HepG2 (cell line): ENCODE data around the gene EIF4ENIF1. TPM values are rescaled to one million over a fixed set of nuclear protein-coding genes. Genes with fewer than 3 reads are reported as not detected.
"Not testable (repeated sequence)": the region's sequence is repeated elsewhere in the genome, so short reads cannot be mapped to it uniquely, and the experiment has no call there.

Source experiments
- ATAC-seq: fragments of 200-7000 bp; cut with Tn5 transposase; 3 replicates; pipeline ENCODE4 v1.9.1; 2020; ENCODE audit warnings: mild to moderate bottlenecking, moderate library complexity
- BruUV-seq: library from RNA; stranded (reverse); fragments of 400-500 nt; replicated peaks from 2 replicates; lab custom pipeline; 2021; lab: Mats Ljungman, UMichigan
- CTCF ChIA-PET: fragments of 300-600 bp; formaldehyde crosslinking; extraction: SDS; loops from one replicate; lab custom pipeline; 2021; ENCODE audit warnings: low total read pairs, inconsistent platforms, low intra/inter-chr PET ratio; lab: Yijun Ruan, JAX
- POLR2A ChIA-PET: fragments of 350-600 bp; sonication (Branson Sonifier 250); formaldehyde crosslinking; loops from one replicate; lab custom pipeline; 2020; ENCODE audit warnings: antibody characterized with exemption, inconsistent platforms; lab: Yijun Ruan, JAX
- DNase-seq: peaks from one replicate; pipeline ENCODE4 v3.0.0-alpha.2; 2015; ENCODE audit warnings: low spot score
- FAIRE-seq: peaks from 3 replicates; lab custom pipeline; 2011; peaks lifted over from hg19 to GRCh38; lab: Jason Lieb, UNC
- H2AFZ ChIP-seq: one replicate; pipeline ENCODE4 v1.6.1; 2011; ENCODE audit warnings: low read length, inconsistent platforms
- H3K27ac ChIP-seq: fragments of 300-600 bp; 3 replicates; pipeline ENCODE4 v1.8.0; 2011; ENCODE audit warnings: mixed run types, mild to moderate bottlenecking, mixed read lengths, low read length, inconsistent platforms; ENCODE audit not compliant: insufficient read depth; ENCODE audit errors: extremely low read length
- H3K27me3 ChIP-seq, 2 experiments: fragments of 200-600 bp in 1 of 2; 2 replicates in 1 of 2; 3 replicates in 1 of 2; pipeline versions ENCODE4 v1.6.0 to v1.8.0; 2011; ENCODE audit warnings: low read length in 2 of 2, mild to moderate bottlenecking in 2 of 2, moderate library complexity in 2 of 2, inconsistent platforms in 1 of 2; ENCODE audit not compliant: insufficient read depth in 2 of 2, control insufficient read depth in 1 of 2
- H3K36me3 ChIP-seq, 2 experiments: fragments of 200-600 bp in 1 of 2; replicated peaks in 1 of 2; 2 replicates in 1 of 2; 3 replicates in 1 of 2; pipeline versions ENCODE4 v1.5.1 to v1.8.0; 2011; ENCODE audit warnings: low read length in 2 of 2, inconsistent platforms in 1 of 2; ENCODE audit not compliant: insufficient read depth in 2 of 2, control insufficient read depth in 1 of 2
- H3K4me1 ChIP-seq: 2 replicates; pipeline ENCODE4 v1.5.1; 2012; ENCODE audit warnings: low read length, inconsistent platforms; ENCODE audit not compliant: insufficient read depth
- H3K4me2 ChIP-seq: 2 replicates; pipeline ENCODE4 v1.6.0; 2011; ENCODE audit warnings: low read depth, low read length, inconsistent platforms
- H3K4me3 ChIP-seq, 3 experiments: fragments of 200-600 bp in 1 of 3; sonication (generic), shearing (Covaris generic) in 1 of 3; replicated peaks in 1 of 3; 2 replicates each; pipeline ENCODE4 v1.5.1; 2011 to 2016; ENCODE audit warnings: low read length in 3 of 3, inconsistent platforms in 2 of 3, low read depth in 2 of 3, mild to moderate bottlenecking in 2 of 3, control low read depth in 1 of 3, mixed read lengths in 1 of 3; ENCODE audit not compliant: insufficient read depth in 1 of 3
- H3K79me2 ChIP-seq: one replicate; pipeline ENCODE4 v1.6.1; 2011; ENCODE audit warnings: low read length, inconsistent platforms; ENCODE audit not compliant: insufficient read depth
- H3K9ac ChIP-seq: 2 replicates; pipeline ENCODE4 v1.6.0; 2011; ENCODE audit warnings: mild to moderate bottlenecking, low read depth, low read length, inconsistent platforms; ENCODE audit not compliant: insufficient read depth
- H3K9me3 ChIP-seq: 2 replicates; pipeline ENCODE4 v1.5.1; 2012; ENCODE audit warnings: mild to moderate bottlenecking, low read length
- H4K20me1 ChIP-seq: 2 replicates; pipeline ENCODE4 v1.6.0; 2011; ENCODE audit warnings: inconsistent platforms, mild to moderate bottlenecking, low read length, moderate library complexity; ENCODE audit not compliant: insufficient read depth
- CBX5 ChIP-seq: sonication (generic); formaldehyde crosslinking; IDR thresholded peaks from 2 replicates; pipeline ENCODE4 v1.4.0; 2020; ENCODE audit warnings: missing genetic modification reagents, borderline replicate concordance
- ETS1 ChIP-seq: sonication (generic); formaldehyde crosslinking; IDR thresholded peaks from 2 replicates; pipeline ENCODE4 v1.4.0; 2020; ENCODE audit warnings: missing genetic modification reagents
- FOXM1 ChIP-seq: sonication (generic); formaldehyde crosslinking; IDR thresholded peaks from 2 replicates; pipeline ENCODE4 v1.5.0; 2020; ENCODE audit warnings: missing genetic modification reagents
- IKZF4 ChIP-seq: sonication (generic); formaldehyde crosslinking; IDR thresholded peaks from 2 replicates; pipeline ENCODE4 v1.5.1; 2020; ENCODE audit warnings: borderline replicate concordance, mild to moderate bottlenecking, low read depth, missing genetic modification reagents; ENCODE audit errors: not compliant biosample characterization
- SIN3A ChIP-seq: IDR thresholded peaks from 2 replicates; pipeline ENCODE4 v1.6.1; 2011; ENCODE audit warnings: low read depth, mild to moderate bottlenecking, control low read depth, low read length, borderline replicate concordance
- ZFY ChIP-seq: sonication (generic); formaldehyde crosslinking; IDR thresholded peaks from 2 replicates; pipeline ENCODE4 v1.4.0; 2020; ENCODE audit warnings: missing genetic modification reagents
- ZKSCAN1 ChIP-seq: fragments of 150-350 bp; IDR thresholded peaks from 2 replicates; pipeline ENCODE4 v1.6.1; 2014; ENCODE audit warnings: low read length
- ZKSCAN8 ChIP-seq: IDR thresholded peaks from 2 replicates; pipeline ENCODE4 v1.6.1; 2016; ENCODE audit warnings: borderline replicate concordance, missing genetic modification reagents, missing compliant biosample characterization
- ZNF780A ChIP-seq: sonication (generic); formaldehyde crosslinking; IDR thresholded peaks from 2 replicates; pipeline ENCODE4 v1.8.0; 2022; ENCODE audit warnings: mild to moderate bottlenecking, missing genetic modification reagents, moderate library complexity
- ZNF839 ChIP-seq: sonication (generic); formaldehyde crosslinking; IDR thresholded peaks from 2 replicates; pipeline ENCODE4 v1.4.0; 2020; ENCODE audit warnings: missing genetic modification reagents, mild to moderate bottlenecking, borderline replicate concordance
- WGBS: methylation state at CpG from one replicate; pipeline ENCODE4 v1.1.6; 2017; ENCODE audit warnings: low lambda C conversion rate; 5-methylcytosine and 5-hydroxymethylcytosine counted together
- in situ Hi-C: cut with HindIII; loops from 2 replicates; pipeline ENCODE4 v1.10.0; 2017; ENCODE audit warnings: low pct_unique_long_range_greater_than_20kb; ENCODE audit not compliant: extremely low pct_ligation_motif_present
- intact Hi-C: fragments of 100-400 bp; cut with micrococcal nuclease; formaldehyde crosslinking; loops from one replicate; pipeline ENCODE4 v1.10.0; 2022; ENCODE audit not compliant: unreplicated experiment
- polyA plus RNA-seq, 8 experiments: library from polyadenylated mRNA; depleted of rRNA in 3 of 8; stranded (reverse) in 7 of 8; unstranded in 1 of 8; fragments of >200 nt; fragmentation: Illumina TruSeq in 4 of 8; extraction: Trizol in 4 of 8; gene quantifications; 2 replicates each; pipeline versions ENCODE4 v1.2.1 to v1.2.3, GENCODE V29; 2011 to 2016; ENCODE audit warnings: low read depth in 4 of 8, missing spikeins in 1 of 8, mixed read lengths in 1 of 8; ENCODE audit not compliant: insufficient read depth in 1 of 8
- total RNA-seq, 5 experiments: library from RNA; depleted of rRNA; stranded (reverse); fragments of >200 nt; fragmentation: Illumina TruSeq; extraction: Trizol; gene quantifications; 2 replicates each; pipeline ENCODE4 v1.2.3, GENCODE V29; 2016; ENCODE audit warnings: low read depth in 1 of 5

The EIF4ENIF1 gene
- total and polyA plus RNA-seq, 2 of the 13 experiments (the other 11 are each of a cell fraction or from before 2014, with no cell fraction given), result 11.9 to 12.3 TPM

GRCh38 chr22:31509061-31509762 lies 19.6 kb upstream of the EIF4ENIF1 start (continued):
- TF ChIP-seq ZNF839 (CRISPR knock-in tag), result no peak
- no peak for TF ChIP-seq SIN3A

GRCh38 chr22:31508536-31508935 lies 18.9 kb upstream of the EIF4ENIF1 start:
- WGBS, result 93% methylated on average over 4 of the region's 4 CpGs
- Histone ChIP-seq H3K9ac (no peak overlapping the region), H3K4me2 (no peak overlapping the region), H3K79me2 (no peaks in the 10 kb centered on the region), H3K27me3 (no peaks in the 10 kb centered on the region), H3K9me3 (no peaks in the 10 kb centered on the region), H3K4me3 (no peak overlapping the region), H3K27ac (no peak overlapping the region), H4K20me1 (no peaks in the 10 kb centered on the region), H3K4me1 (no peaks in the 10 kb centered on the region), H3K36me3 (peaks cover 4 to 11% of the 10 kb centered on the region in 2 experiments; a peak in 1 of 5 replicates), H2AFZ (no peak overlapping the region)
- TF ChIP-seq CBX5 (CRISPR knock-in tag), result no peak
- TF ChIP-seq ZKSCAN1, result no peak
- TF ChIP-seq ETS1, result no peak
- TF ChIP-seq ZNF780A, result no peak
- TF ChIP-seq FOXM1 (CRISPR knock-in tag), result no peak
- TF ChIP-seq ZFY (CRISPR knock-in tag), result no peak
- no peak for TF ChIP-seq IKZF4 (CRISPR knock-in tag)
- no peak for TF ChIP-seq ZKSCAN8 (CRISPR knock-in tag)
- BruUV-seq, result no TSS peak
- DNase-seq (no peak), FAIRE-seq (no peak), ATAC-seq (no peak)
- CTCF ChIA-PET, result no interaction called here
- in situ Hi-C loops, result no loop called here
- POLR2A ChIA-PET, result no interaction called here
- intact Hi-C loops, result no loop called here

- H3K27ac ChIP-seq, H4K20me1 ChIP-seq, H3K79me2 ChIP-seq, H3K4me2 ChIP-seq, intact Hi-C loops, H3K4me1 ChIP-seq, CTCF ChIA-PET, in situ Hi-C loops, H3K9me3 ChIP-seq, H2AFZ ChIP-seq, FAIRE-seq, POLR2A ChIA-PET, H3K9ac ChIP-seq, H3K27me3 ChIP-seq, DNase-seq, H3K4me3 ChIP-seq, BruUV-seq, ATAC-seq: not testable (repeated sequence)
- peaks cover 2 to 11% of the 10 kb centered on the region in 2 experiments; a peak in 1 of 5 replicates for H3K36me3 ChIP-seq
These were observed 17.9 kb upstream of the EIF4ENIF1 start for GRCh38 chr22:31507517-31507916.
